A549 (cell line): Measurements from ENCODE around the gene VARS2. TPM values are rescaled to one million over a fixed set of nuclear protein-coding genes. Genes with fewer than 3 reads are reported as not detected.

Experiments
- ATOH8 ChIP-seq: fragments of 250-450 bp; sonication (Bioruptor Pico); IDR thresholded peaks from 2 replicates; pipeline ENCODE4 v1.5.0; 2020; ENCODE audit warnings: low read depth, mild to moderate bottlenecking, moderate library complexity
- BCL3 ChIP-seq: fragments of >200 bp; sonication (Bioruptor Twin); formaldehyde crosslinking; IDR thresholded peaks from 3 replicates; pipeline ENCODE4 v1.6.1; 2016
- BHLHE40 ChIP-seq: IDR thresholded peaks from 2 replicates; pipeline ENCODE4 v1.6.1; 2012; ENCODE audit warnings: low read depth, low read length, inconsistent platforms
- CBX2 ChIP-seq: fragments of 200-600 bp; sonication (generic); IDR thresholded peaks from 2 replicates; pipeline ENCODE4 v1.6.1; 2016; ENCODE audit warnings: low read depth, mild to moderate bottlenecking, borderline replicate concordance
- CBX8 ChIP-seq: fragments of 200-600 bp; sonication (generic); IDR thresholded peaks from 2 replicates; pipeline ENCODE4 v1.6.1; 2016
- CEBPB ChIP-seq, 2 experiments: fragments of >200 bp in 1 of 2; sonication (Bioruptor Twin) in 1 of 2; formaldehyde crosslinking in 1 of 2; IDR thresholded peaks; 2 replicates each; pipeline ENCODE4 v1.6.1; 2012 to 2016
- FOSB ChIP-seq: fragments of 250-450 bp; sonication (Bioruptor Pico); IDR thresholded peaks from 2 replicates; pipeline ENCODE4 v1.5.0; 2020; ENCODE audit warnings: mild to moderate bottlenecking, moderate library complexity
- FOSL2 ChIP-seq, 2 experiments: fragments of 450-650 bp in 1 of 2; fragments of >200 bp in 1 of 2; sonication (Bioruptor Twin) in 1 of 2; formaldehyde crosslinking; IDR thresholded peaks; 2 replicates each; pipeline versions ENCODE4 v1.5.0 to v1.6.1; 2016 to 2020; ENCODE audit warnings: mild to moderate bottlenecking in 1 of 2, moderate library complexity in 1 of 2
- HDAC2 ChIP-seq: fragments of 200-600 bp; sonication (generic); IDR thresholded peaks from 2 replicates; pipeline ENCODE4 v1.6.1; 2016
- HOXA7 ChIP-seq: fragments of 250-450 bp; sonication (Bioruptor Pico); IDR thresholded peaks from 2 replicates; pipeline ENCODE4 v1.5.0; 2020; ENCODE audit warnings: mild to moderate bottlenecking, moderate library complexity
- JUNB ChIP-seq: fragments of >200 bp; sonication (Bioruptor Twin); formaldehyde crosslinking; IDR thresholded peaks from 2 replicates; pipeline ENCODE4 v1.6.1; 2016
- KDM5A ChIP-seq: fragments of 200-600 bp; sonication (generic); IDR thresholded peaks from 2 replicates; pipeline ENCODE4 v1.6.1; 2016; ENCODE audit warnings: antibody characterized with exemption, mild to moderate bottlenecking
- NFE2L2 ChIP-seq: fragments of 150-350 bp; conservative IDR thresholded peaks from 2 replicates; pipeline ENCODE4 v1.6.1; 2014; ENCODE audit warnings: low read length
- NR3C1 ChIP-seq: fragments of >200 bp; sonication (Bioruptor Twin); formaldehyde crosslinking; IDR thresholded peaks from 3 replicates; pipeline ENCODE4 v1.6.1; 2017
- PHF8 ChIP-seq: fragments of 200-600 bp; sonication (generic); IDR thresholded peaks from 2 replicates; pipeline ENCODE4 v1.6.1; 2016; ENCODE audit warnings: low read depth, mild to moderate bottlenecking, antibody characterized with exemption, moderate library complexity, borderline replicate concordance
- POLR2A ChIP-seq: IDR thresholded peaks from 2 replicates; pipeline ENCODE4 v1.6.1; 2012; ENCODE audit warnings: mild to moderate bottlenecking, low read length
- REST ChIP-seq: fragments of 200-600 bp; sonication (generic); IDR thresholded peaks from 2 replicates; pipeline ENCODE4 v1.6.1; 2016; ENCODE audit warnings: antibody characterized with exemption, mild to moderate bottlenecking, moderate library complexity
- ZFP36 ChIP-seq: fragments of 450-650 bp; IDR thresholded peaks from 2 replicates; pipeline ENCODE4 v1.6.1; 2014; ENCODE audit warnings: borderline replicate concordance; ENCODE audit not compliant: partially characterized antibody
- ZNF302 ChIP-seq: fragments of 250-450 bp; sonication (Bioruptor Pico); IDR thresholded peaks from 2 replicates; pipeline ENCODE4 v1.9.0; 2021; ENCODE audit warnings: inconsistent platforms, mild to moderate bottlenecking, moderate library complexity
- polyA plus RNA-seq, 4 experiments: library from polyadenylated mRNA; depleted of rRNA in 3 of 4; stranded (reverse); fragments of >200 nt; fragmentation: RNase III in 1 of 4; extraction: RNeasy Plus Mini Kit Qiagen cat#74134 plus additional on column Dnase treatment in 1 of 4; gene quantifications; 2 replicates in 3 of 4; 3 replicates in 1 of 4; pipeline ENCODE4 v1.2.3, GENCODE V29; 2011 to 2017
- TF ChIP-seq, protein P1 (sequence below): fragments of 450-650 bp; IDR thresholded peaks from 2 replicates; pipeline ENCODE4 v1.6.1; 2014; ENCODE audit warnings: antibody characterized with exemption
- TF ChIP-seq, protein P2 (sequence below): fragments of 150-350 bp; IDR thresholded peaks from 2 replicates; pipeline ENCODE4 v1.6.1; 2014; ENCODE audit warnings: low read depth, mild to moderate bottlenecking, low read length

VARS2 gene
- polyA plus RNA-seq, 2 of the 4 experiments (the other 2 are of a cell fraction) = 15.0 to 15.5 TPM

GRCh38 chr6:30907758-30908591 is 6.1 kb upstream of the VARS2 start, which contains the start of gene GTF2H4 (continued):
- TF ChIP-seq, protein P1, sequence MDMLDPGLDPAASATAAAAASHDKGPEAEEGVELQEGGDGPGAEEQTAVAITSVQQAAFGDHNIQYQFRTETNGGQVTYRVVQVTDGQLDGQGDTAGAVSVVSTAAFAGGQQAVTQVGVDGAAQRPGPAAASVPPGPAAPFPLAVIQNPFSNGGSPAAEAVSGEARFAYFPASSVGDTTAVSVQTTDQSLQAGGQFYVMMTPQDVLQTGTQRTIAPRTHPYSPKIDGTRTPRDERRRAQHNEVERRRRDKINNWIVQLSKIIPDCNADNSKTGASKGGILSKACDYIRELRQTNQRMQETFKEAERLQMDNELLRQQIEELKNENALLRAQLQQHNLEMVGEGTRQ = no peak
- TF ChIP-seq BCL3 (no peak), ZFP36 (peak; percentile 100), CBX8 (no peak), POLR2A (no peak), NR3C1 (no peak), CEBPB (IDR thresholded peaks at IDR 0.05) (no peak; a peak in 1 of 4 replicates), CBX2 (no peak), HDAC2 (0 out of 2 replicates have a peak, but pooled peaks have one; percentile 75), FOSL2 (IDR thresholded peaks at IDR 0.05) (no peak), FOSL2 (CRISPR knock-in tag; IDR thresholded peaks at IDR 0.05) (peak; percentile 76), FOSB (CRISPR knock-in tag) (no peak), REST (no peak), HOXA7 (no peak), JUNB (no peak), ZNF302 (CRISPR knock-in tag) (no peak), BHLHE40 (no peak), KDM5A (0 out of 2 replicates have a peak, but pooled peaks have one; percentile 59), PHF8 (no peak), NFE2L2 (no peak), ATOH8 (CRISPR knock-in tag) (no peak)
- TF ChIP-seq, protein P2, sequence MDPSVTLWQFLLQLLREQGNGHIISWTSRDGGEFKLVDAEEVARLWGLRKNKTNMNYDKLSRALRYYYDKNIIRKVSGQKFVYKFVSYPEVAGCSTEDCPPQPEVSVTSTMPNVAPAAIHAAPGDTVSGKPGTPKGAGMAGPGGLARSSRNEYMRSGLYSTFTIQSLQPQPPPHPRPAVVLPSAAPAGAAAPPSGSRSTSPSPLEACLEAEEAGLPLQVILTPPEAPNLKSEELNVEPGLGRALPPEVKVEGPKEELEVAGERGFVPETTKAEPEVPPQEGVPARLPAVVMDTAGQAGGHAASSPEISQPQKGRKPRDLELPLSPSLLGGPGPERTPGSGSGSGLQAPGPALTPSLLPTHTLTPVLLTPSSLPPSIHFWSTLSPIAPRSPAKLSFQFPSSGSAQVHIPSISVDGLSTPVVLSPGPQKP = no peak
